ENCODE data around the gene CCL1.

The CCL1 gene

DNA sequence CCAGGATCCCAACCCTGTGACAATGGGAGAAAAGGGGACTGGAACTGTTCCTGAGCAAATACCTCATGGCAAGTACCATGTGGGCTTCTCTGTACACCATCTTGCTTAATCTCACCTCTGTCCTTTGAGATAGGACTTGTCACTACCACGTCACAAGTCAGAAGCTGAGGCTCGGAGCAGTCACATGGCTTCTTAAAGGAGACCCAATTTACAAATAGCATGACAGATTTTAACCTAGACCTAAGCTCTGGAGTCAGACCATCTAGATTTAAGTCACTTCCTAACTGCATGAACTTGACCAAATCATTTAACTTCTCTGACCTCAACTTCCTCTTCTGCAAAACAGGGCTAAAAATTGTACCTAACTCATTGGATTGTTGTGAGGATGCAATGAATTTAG lies 36.0 kb upstream of the CCL1 start:
- no peak overlapping the region for H3K4me3 ChIP-seq (ENCODE audit: insufficient read depth, low read depth, low read length, poor library complexity, severe bottlenecking)
- DNase-seq, result no peak

DNA sequence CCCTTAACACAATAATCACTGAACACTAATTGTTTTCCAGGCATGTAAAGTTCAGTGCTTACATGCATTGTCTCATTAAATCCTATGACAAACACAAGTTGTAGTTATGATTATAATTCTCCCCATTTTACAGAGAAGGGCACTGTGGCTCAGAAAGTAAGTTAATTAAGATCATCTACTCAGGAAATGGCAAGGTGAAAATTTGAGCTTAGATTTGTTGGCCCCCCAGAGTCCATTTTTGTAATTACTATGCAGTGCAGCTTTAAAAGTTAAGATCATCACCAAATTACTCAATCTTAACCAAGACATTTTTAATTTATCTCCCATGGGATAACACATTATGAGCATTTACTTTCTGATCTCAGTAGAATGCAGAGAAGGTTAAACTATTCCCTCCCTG lies 34.2 kb upstream of the CCL1 start:
- no peak overlapping the region for H3K4me3 ChIP-seq (ENCODE audit: insufficient read depth, low read depth, low read length, poor library complexity, severe bottlenecking)
- no peaks in the 10 kb centered on the region for H3K27me3 ChIP-seq (replicated peaks; ENCODE audit: control insufficient read depth, insufficient read depth, low read length, poor library complexity, severe bottlenecking)
- no peaks in the 10 kb centered on the region for H3K9me3 ChIP-seq (ENCODE audit: control insufficient read depth, low read length)
- DNase-seq, result no peak
- H3K27ac ChIP-seq (ENCODE audit: insufficient read depth, low read length, poor library complexity, severe bottlenecking), result no peak overlapping the region
- H3K4me1 ChIP-seq (ENCODE audit: control insufficient read depth, insufficient read depth, low read length, poor library complexity, severe bottlenecking), result no peaks in the 10 kb centered on the region
- H3K36me3 ChIP-seq (ENCODE audit: control insufficient read depth, insufficient read depth, low read length), result no peaks in the 10 kb centered on the region

More for the DNA sequence above, 36.0 kb upstream of the CCL1 start:
- no peak overlapping the region for H3K27ac ChIP-seq (ENCODE audit: insufficient read depth, low read length, poor library complexity, severe bottlenecking)
- no peaks in the 10 kb centered on the region for H3K4me1 ChIP-seq (ENCODE audit: control insufficient read depth, insufficient read depth, low read length, poor library complexity, severe bottlenecking)
- H3K27me3 ChIP-seq (replicated peaks; ENCODE audit: control insufficient read depth, insufficient read depth, low read length, poor library complexity, severe bottlenecking), result no peaks in the 10 kb centered on the region
- H3K9me3 ChIP-seq (ENCODE audit: control insufficient read depth, low read length), result no peaks in the 10 kb centered on the region
- no peaks in the 10 kb centered on the region for H3K36me3 ChIP-seq (ENCODE audit: control insufficient read depth, insufficient read depth, low read length)

DNA sequence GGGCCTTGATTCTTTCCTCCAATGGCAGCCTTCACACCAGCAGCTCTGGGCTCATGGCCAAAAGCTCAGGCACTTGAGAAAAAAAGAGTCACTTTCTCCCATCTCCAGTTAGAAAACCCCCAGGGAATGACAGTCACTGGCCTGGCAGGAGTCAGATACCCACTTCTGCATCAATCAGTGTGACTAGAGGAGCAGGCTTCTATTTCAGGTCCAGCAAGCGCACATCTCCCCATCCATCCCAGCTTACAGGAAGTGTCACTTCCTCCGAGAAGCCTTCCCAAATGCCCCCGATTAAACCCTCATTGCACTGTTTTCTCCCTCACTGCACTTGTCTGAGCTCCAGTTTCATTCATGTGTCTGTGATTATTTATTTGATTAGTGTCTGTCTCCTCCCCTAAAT lies 30.4 kb upstream of the CCL1 start:
- H3K27ac ChIP-seq (ENCODE audit: insufficient read depth, low read length, poor library complexity, severe bottlenecking), result no peak overlapping the region
- H3K4me1 ChIP-seq (ENCODE audit: control insufficient read depth, insufficient read depth, low read length, poor library complexity, severe bottlenecking), result no peaks in the 10 kb centered on the region
- no peaks in the 10 kb centered on the region for H3K9me3 ChIP-seq (ENCODE audit: control insufficient read depth, low read length)
- H3K27me3 ChIP-seq (replicated peaks; ENCODE audit: control insufficient read depth, insufficient read depth, low read length, poor library complexity, severe bottlenecking), result no peaks in the 10 kb centered on the region
- no peaks in the 10 kb centered on the region for H3K36me3 ChIP-seq (ENCODE audit: control insufficient read depth, insufficient read depth, low read length)
- no peak for DNase-seq
- H3K4me3 ChIP-seq (ENCODE audit: insufficient read depth, low read depth, low read length, poor library complexity, severe bottlenecking), result no peak overlapping the region

DNA sequence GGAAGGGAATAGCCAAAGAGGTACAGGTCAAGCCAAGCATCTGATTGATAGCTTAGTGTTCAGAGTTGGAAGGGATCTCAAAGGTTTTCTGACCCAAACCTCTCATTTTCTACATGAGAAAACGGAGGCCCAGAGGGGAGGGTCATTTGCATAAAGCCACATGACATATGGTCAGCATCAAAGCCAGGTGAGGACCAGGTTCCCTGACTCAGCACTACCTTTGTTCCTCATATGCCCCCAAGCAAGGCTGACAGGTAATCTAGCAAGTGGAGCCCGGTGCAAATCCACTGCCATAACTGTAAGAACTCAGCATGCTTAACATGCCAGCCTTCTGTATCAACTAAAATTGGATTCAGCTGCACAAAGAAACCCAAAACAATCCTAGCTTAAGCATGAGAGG lies 28.2 kb upstream of the CCL1 start:
- Histone ChIP-seq H3K4me1 (ENCODE audit: control insufficient read depth, insufficient read depth, low read length, poor library complexity, severe bottlenecking) (no peaks in the 10 kb centered on the region), H3K4me3 (ENCODE audit: insufficient read depth, low read depth, low read length, poor library complexity, severe bottlenecking) (no peak overlapping the region), H3K36me3 (ENCODE audit: control insufficient read depth, insufficient read depth, low read length) (no peaks in the 10 kb centered on the region), H3K27me3 (replicated peaks; ENCODE audit: control insufficient read depth, insufficient read depth, low read length, poor library complexity, severe bottlenecking) (no peaks in the 10 kb centered on the region), H3K9me3 (ENCODE audit: control insufficient read depth, low read length) (no peaks in the 10 kb centered on the region), H3K27ac (ENCODE audit: insufficient read depth, low read length, poor library complexity, severe bottlenecking) (no peak overlapping the region)
- no peak for DNase-seq

DNA sequence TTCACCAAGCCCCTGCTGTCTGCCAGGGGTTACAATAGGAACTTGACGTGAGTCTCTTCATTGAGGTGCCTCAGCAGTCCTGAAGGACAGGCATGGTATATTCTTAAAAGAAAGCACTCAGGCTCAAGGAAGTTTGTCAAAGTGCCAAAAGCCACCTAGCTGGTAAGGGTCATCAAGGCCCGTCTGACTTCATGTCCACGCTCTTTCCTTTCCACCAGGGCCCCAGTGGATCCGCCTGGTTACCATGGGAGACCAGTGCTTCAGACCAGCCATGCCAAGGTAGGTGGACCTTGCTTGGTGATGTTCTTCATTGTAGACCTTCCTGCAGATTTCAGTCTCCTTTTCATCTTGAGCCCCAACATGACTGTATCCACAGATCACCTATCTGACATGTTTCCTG lies 27.6 kb upstream of the CCL1 start:
- H3K4me3 ChIP-seq (ENCODE audit: insufficient read depth, low read depth, low read length, poor library complexity, severe bottlenecking), result no peak overlapping the region
- H3K27me3 ChIP-seq (replicated peaks; ENCODE audit: control insufficient read depth, insufficient read depth, low read length, poor library complexity, severe bottlenecking), result no peaks in the 10 kb centered on the region
- DNase-seq, result no peak
- no peaks in the 10 kb centered on the region for H3K9me3 ChIP-seq (ENCODE audit: control insufficient read depth, low read length)
- no peaks in the 10 kb centered on the region for H3K36me3 ChIP-seq (ENCODE audit: control insufficient read depth, insufficient read depth, low read length)
- no peaks in the 10 kb centered on the region for H3K4me1 ChIP-seq (ENCODE audit: control insufficient read depth, insufficient read depth, low read length, poor library complexity, severe bottlenecking)
- no peak overlapping the region for H3K27ac ChIP-seq (ENCODE audit: insufficient read depth, low read length, poor library complexity, severe bottlenecking)

DNA sequence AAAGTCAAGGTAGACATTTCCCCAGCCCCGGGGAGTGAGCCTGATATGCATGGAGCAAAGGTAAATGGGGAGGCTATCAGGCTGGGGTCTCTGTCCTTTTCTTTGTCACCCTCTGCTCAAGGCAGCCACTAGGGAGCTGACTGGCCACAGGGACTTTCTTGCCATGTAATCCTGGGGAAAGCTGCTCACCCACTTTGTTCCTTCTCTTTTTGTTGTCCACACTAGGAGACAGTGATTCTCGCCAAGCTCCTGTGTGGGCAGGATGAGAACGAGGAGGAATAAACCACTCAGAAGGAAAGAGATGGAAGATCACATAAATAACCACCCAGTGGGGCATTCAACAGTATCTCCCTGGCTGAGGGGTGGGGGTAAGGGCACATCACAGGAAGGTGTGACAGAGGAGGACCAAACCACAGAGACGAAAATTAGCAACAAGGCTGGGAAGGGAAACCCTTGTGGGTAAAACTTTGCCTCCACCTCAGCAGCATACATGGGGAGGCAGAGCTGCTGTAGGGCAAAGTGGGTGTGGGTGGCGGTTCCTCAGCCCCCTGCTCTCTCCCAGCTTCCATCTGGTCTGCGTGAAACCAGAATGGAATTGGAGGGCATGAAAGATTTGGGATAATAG lies 26.2 kb upstream of the CCL1 start:
- Histone ChIP-seq H3K36me3 (ENCODE audit: control insufficient read depth, insufficient read depth, low read length) (no peaks in the 10 kb centered on the region), H3K27ac (ENCODE audit: insufficient read depth, low read length, poor library complexity, severe bottlenecking) (no peak overlapping the region), H3K27me3 (replicated peaks; ENCODE audit: control insufficient read depth, insufficient read depth, low read length, poor library complexity, severe bottlenecking) (no peaks in the 10 kb centered on the region), H3K4me3 (ENCODE audit: insufficient read depth, low read depth, low read length, poor library complexity, severe bottlenecking) (no peak overlapping the region), H3K4me1 (ENCODE audit: control insufficient read depth, insufficient read depth, low read length, poor library complexity, severe bottlenecking) (no peaks in the 10 kb centered on the region), H3K9me3 (ENCODE audit: control insufficient read depth, low read length) (no peaks in the 10 kb centered on the region)
- DNase-seq, result no peak

DNA sequence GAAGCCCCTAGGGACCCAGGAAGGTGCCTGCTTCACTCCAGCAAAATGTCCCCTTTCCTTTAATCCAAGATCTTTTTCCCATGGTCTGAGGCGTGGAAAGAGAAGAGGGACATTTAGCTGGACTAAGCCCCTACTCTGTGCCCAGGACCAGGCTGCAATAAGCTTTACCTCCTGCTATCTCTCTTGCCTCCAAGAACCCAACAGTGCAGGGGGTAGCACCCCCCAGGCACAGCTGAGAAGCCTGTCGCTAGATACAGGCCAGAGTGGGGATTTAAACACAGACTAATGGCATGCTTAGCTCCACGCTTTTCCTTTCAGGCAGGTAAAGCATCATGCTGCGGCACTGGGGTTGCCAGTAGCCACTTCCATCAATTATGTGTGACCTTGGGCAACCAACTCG lies 24.5 kb upstream of the CCL1 start:
- DNase-seq, result no peak
- no peaks in the 10 kb centered on the region for H3K36me3 ChIP-seq (ENCODE audit: control insufficient read depth, insufficient read depth, low read length)
- no peak overlapping the region for H3K4me3 ChIP-seq (ENCODE audit: insufficient read depth, low read depth, low read length, poor library complexity, severe bottlenecking)
- H3K9me3 ChIP-seq (ENCODE audit: control insufficient read depth, low read length), result no peaks in the 10 kb centered on the region
- H3K27ac ChIP-seq (ENCODE audit: insufficient read depth, low read length, poor library complexity, severe bottlenecking), result no peak overlapping the region
- H3K4me1 ChIP-seq (ENCODE audit: control insufficient read depth, insufficient read depth, low read length, poor library complexity, severe bottlenecking), result no peaks in the 10 kb centered on the region
- H3K27me3 ChIP-seq (replicated peaks; ENCODE audit: control insufficient read depth, insufficient read depth, low read length, poor library complexity, severe bottlenecking), result no peaks in the 10 kb centered on the region

DNA sequence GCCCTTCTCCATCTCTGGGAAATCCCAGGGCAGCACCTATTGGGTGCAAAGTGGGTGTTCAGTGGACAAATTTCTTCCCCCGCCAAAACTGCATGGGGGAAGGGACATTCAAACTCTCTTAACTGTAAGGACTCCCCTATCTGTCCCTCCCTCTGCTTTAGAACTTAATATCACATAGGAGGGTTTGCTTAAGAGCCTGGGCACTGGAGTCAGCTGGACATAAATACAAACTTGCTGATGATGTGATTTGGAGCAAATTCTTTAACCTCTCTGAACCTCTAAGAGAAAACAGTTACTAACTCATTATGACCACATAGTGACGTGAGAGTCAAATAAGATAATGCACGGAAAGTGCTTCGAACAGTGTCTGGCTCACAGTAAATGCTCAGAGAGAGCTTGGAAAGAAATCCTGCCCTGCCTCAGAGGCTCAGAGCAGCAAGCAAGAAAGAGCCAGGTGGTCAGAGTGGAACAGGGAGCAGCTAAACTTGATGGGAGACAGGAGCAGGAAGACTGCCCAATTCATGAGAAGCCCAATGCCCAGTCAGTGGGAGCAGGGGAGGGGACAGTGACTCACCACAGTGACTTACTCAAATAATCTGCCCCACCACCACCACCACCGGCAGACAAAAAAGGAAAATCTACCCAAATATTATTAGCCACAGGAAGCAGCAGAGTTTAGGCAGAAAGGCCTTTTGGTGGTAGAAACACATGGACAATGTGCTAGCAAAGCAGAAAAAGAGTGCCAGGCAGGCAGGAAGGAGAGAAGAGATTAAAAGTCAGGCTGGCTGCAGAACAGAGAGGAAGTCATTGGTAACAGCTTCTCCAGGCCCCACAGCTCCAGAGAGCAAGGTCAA lies 23.9 kb upstream of the CCL1 start:
- Histone ChIP-seq H3K4me1 (ENCODE audit: control insufficient read depth, insufficient read depth, low read length, poor library complexity, severe bottlenecking) (no peaks in the 10 kb centered on the region), H3K9me3 (ENCODE audit: control insufficient read depth, low read length) (no peaks in the 10 kb centered on the region), H3K27me3 (replicated peaks; ENCODE audit: control insufficient read depth, insufficient read depth, low read length, poor library complexity, severe bottlenecking) (no peaks in the 10 kb centered on the region), H3K27ac (ENCODE audit: insufficient read depth, low read length, poor library complexity, severe bottlenecking) (no peak overlapping the region), H3K4me3 (ENCODE audit: insufficient read depth, low read depth, low read length, poor library complexity, severe bottlenecking) (no peak overlapping the region), H3K36me3 (ENCODE audit: control insufficient read depth, insufficient read depth, low read length) (no peaks in the 10 kb centered on the region)
- no peak for DNase-seq

DNA sequence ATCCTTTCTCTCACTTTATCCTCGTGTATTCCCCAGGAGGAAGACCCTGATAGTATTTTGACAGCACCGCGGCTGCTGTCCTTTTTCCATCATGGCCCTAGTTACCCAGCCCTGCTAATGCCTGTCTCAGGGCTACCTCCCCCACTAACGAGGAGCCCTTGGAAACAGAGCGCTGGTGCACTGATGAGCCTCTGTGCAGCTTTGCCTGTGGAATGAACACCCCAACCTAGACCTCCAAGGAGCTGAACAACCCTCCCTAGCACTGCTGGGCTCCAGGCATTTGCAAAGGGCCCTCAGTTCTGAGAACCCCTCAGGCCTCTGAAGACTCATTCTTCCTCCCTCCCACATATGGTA lies 23.3 kb upstream of the CCL1 start:
- no peak for DNase-seq
- Histone ChIP-seq H3K4me1 (ENCODE audit: control insufficient read depth, insufficient read depth, low read length, poor library complexity, severe bottlenecking) (no peaks in the 10 kb centered on the region), H3K9me3 (ENCODE audit: control insufficient read depth, low read length) (no peaks in the 10 kb centered on the region), H3K27me3 (replicated peaks; ENCODE audit: control insufficient read depth, insufficient read depth, low read length, poor library complexity, severe bottlenecking) (no peaks in the 10 kb centered on the region), H3K27ac (ENCODE audit: insufficient read depth, low read length, poor library complexity, severe bottlenecking) (no peak overlapping the region), H3K4me3 (ENCODE audit: insufficient read depth, low read depth, low read length, poor library complexity, severe bottlenecking) (no peak overlapping the region), H3K36me3 (ENCODE audit: control insufficient read depth, insufficient read depth, low read length) (no peaks in the 10 kb centered on the region)

DNA sequence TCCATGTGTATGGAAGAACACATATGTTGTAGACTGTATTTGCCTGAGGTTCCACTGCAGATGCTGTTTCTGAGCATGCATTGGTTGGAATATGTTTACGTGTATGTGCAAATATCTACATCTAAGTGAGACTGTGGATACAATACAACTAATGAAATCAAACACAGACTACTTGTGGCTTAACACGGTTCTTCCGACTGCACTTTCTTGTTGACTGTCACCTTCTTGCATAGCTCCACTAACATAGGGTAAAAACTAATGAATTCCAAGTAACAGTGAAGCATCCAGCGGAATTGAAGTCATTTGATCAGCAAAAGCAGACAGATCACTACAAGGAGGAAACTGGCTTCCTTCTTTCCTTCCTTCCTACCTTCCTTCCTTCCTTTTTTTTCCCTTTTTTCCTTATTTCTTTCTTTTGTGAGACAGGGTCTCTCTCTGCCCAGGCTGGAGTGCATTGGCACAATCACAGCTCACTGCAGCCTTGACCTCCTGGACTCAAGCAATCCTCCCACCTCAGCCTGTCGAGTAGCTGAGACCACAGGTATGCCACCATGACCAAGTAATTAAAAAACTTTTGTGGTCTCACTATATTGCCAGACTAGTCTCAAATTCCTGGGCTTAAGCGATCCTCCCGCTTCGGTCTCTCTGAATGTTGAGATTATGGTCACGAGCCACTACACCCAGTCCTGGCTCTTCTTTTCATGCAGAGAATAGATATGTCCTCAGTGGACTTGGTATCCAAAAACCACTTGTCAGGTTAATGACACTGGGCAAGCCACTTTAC lies 22.0 kb upstream of the CCL1 start:
- DNase-seq, result no peak
- Histone ChIP-seq H3K27me3 (replicated peaks; ENCODE audit: control insufficient read depth, insufficient read depth, low read length, poor library complexity, severe bottlenecking) (no peaks in the 10 kb centered on the region), H3K9me3 (ENCODE audit: control insufficient read depth, low read length) (no peaks in the 10 kb centered on the region), H3K27ac (ENCODE audit: insufficient read depth, low read length, poor library complexity, severe bottlenecking) (no peak overlapping the region), H3K4me1 (ENCODE audit: control insufficient read depth, insufficient read depth, low read length, poor library complexity, severe bottlenecking) (no peaks in the 10 kb centered on the region), H3K4me3 (ENCODE audit: insufficient read depth, low read depth, low read length, poor library complexity, severe bottlenecking) (no peak overlapping the region), H3K36me3 (ENCODE audit: control insufficient read depth, insufficient read depth, low read length) (no peaks in the 10 kb centered on the region)
